ENCODE data around the gene SMLR1. TPM values are rescaled to one million over a fixed set of nuclear protein-coding genes. Genes with fewer than 3 reads are reported as not detected.

Gene SMLR1
- total and polyA plus RNA-seq, 9 of the 15 experiments (the other 6 are each of a cell fraction or from before 2014, with no cell fraction given): not detected

- TF ChIP-seq TSHZ1 (CRISPR knock-in tag; IDR thresholded peaks at IDR 0.05) (no peak), GABPA (tag; conservative IDR thresholded peaks at IDR 0.05; ENCODE audit: low read depth) (no peak), RAD21 (CRISPR knock-in tag; conservative IDR thresholded peaks at IDR 0.05 in 1 of 2, IDR thresholded peaks at IDR 0.05 in 1 of 2) (peak; percentile 94 to 98), ZFP36 (IDR thresholded peaks at IDR 0.05; ENCODE audit: low read depth, low read length, partially characterized antibody) (no peak), ERF (CRISPR knock-in tag; IDR thresholded peaks at IDR 0.05) (no peak), ZNF263 (CRISPR knock-in tag; IDR thresholded peaks at IDR 0.05; ENCODE audit: borderline replicate concordance) (no peak), WHSC1 (IDR thresholded peaks at IDR 0.05; ENCODE audit: low read length) (no peak)
Measured at GRCh38 chr6:130885392-130886192, 58.4 kb downstream of the SMLR1 start (continued).

Other genes starting within 250 kb of the SMLR1 start
- gene EPB41L2, start 235.8 kb downstream of the SMLR1 start, total RNA-seq (2014; rRNA removed): 23.9 and 25.8 TPM in 2 replicates
- 26.5 and 35.5 TPM in 2 replicates for gene EPB41L2, start 235.8 kb downstream of the SMLR1 start, total RNA-seq (2014; rRNA removed; fragmentation: Illumina TruSeq; extraction: Trizol)
- gene EPB41L2, start 235.8 kb downstream of the SMLR1 start, total RNA-seq (2015; rRNA removed; fragmentation: Illumina TruSeq; extraction: Trizol): 18.3 and 23.5 TPM in 2 replicates
- gene EPB41L2, start 235.8 kb downstream of the SMLR1 start, total RNA-seq (2021): 31.1 and 32.6 TPM in 2 replicates
- 20.5 and 20.9 TPM in 2 replicates for gene EPB41L2, start 235.8 kb downstream of the SMLR1 start, polyA plus RNA-seq (2011; rRNA removed)
- 53.6 and 54.5 TPM in 2 replicates for gene EPB41L2, start 235.8 kb downstream of the SMLR1 start, polyA plus RNA-seq (2014; fragmentation: Illumina TruSeq; extraction: Trizol)
- 10 to 100 TPM in 1 of 2 experiments, 1 to 10 TPM in 1; 5.1 to 12.2 TPM for gene EPB41L2, start 235.8 kb downstream of the SMLR1 start, polyA plus RNA-seq (2014; fragmentation: Nextera tagmentation; extraction: Ambion mirVana)
- 22.7 and 25.0 TPM in 2 replicates for gene EPB41L2, start 235.8 kb downstream of the SMLR1 start, polyA plus RNA-seq (2014; rRNA removed)

Data from K562 (cell line).